Hematopoietic multipotent progenitor cell treated with erythropoietin and hydrocortisone succinate and interleukin-3 and kit ligand, for 17 days (in vitro differentiated cells): ENCODE results near the gene NENF.
A peak's percentile ranks its signal among the peaks of the same experiment; 100 is the strongest.
"Not testable (repeated sequence)": the region's sequence is repeated elsewhere in the genome, so short reads cannot be mapped to it uniquely, and the experiment has no call there.

Experiments
- DNase-seq: peaks from one replicate; pipeline ENCODE4 v3.0.0-alpha.2; 2015; ENCODE audit warnings: low spot score

NENF gene

DNA sequence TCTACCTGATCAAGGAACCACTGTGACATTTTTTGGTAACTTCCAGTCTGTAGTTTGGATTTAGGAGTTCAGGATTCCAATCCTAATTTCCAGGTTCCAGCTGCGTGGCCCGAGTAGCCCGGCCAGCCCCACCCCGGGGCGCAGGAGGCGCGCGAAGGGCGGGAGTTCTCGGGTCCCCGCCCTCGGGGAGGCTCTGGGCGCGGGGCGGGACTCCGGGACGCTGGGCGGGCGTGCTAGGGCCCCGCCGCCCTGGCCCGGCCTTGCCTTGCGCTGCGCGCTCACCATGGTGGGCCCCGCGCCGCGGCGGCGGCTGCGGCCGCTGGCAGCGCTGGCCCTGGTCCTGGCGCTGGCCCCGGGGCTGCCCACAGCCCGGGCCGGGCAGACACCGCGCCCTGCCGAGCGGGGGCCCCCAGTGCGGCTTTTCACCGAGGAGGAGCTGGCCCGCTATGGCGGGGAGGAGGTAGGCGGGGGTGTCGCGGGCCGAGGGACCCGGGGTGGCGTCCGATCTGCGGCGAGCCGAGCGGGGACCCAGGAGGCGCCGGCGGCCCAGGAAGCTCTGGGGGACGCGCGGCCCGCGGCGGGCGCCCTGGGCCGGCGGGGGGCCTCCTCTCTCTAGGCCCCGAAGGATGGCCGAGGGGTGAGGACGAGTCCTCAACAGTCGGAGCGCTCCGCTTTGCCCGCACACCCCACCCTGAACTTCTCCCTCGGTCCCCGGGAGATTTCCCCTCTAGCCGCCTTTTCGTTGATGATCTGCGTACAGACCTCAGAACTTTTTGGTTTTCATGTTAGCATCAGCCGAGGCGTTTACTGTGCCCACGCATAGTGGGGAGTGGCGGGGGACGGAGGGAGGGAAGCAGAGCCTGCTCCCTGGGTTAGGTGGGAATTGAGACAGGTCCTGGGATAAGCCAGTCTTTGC lies at the start of gene NENF:
TSS of gene NENF (plus strand) at position 260 of the 916 bp plus-strand sequence. CDS start at position 284, 24 bp downstream.
- peak; percentile 60 for DNase-seq

DNA sequence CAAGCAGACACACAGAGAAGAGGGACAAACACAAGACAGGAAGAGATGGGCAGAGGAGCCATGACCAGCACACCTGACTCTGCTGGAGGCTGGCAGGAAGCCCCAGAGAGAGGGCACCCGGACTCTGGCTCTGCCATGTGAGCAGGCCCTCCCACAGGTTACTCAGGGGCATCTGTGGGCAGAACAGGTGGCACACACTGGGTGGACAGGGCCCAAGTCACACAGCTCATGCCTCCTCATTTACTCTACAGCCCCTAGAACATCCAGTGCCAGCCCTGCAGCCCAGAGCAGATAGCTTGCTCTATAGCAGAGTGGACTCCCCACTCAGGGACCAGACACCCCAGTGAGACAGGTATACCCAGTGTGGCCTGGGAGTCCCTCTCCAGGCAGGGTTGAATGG lies 46.7 kb upstream of the NENF start:
- DNase-seq: no peak

DNA sequence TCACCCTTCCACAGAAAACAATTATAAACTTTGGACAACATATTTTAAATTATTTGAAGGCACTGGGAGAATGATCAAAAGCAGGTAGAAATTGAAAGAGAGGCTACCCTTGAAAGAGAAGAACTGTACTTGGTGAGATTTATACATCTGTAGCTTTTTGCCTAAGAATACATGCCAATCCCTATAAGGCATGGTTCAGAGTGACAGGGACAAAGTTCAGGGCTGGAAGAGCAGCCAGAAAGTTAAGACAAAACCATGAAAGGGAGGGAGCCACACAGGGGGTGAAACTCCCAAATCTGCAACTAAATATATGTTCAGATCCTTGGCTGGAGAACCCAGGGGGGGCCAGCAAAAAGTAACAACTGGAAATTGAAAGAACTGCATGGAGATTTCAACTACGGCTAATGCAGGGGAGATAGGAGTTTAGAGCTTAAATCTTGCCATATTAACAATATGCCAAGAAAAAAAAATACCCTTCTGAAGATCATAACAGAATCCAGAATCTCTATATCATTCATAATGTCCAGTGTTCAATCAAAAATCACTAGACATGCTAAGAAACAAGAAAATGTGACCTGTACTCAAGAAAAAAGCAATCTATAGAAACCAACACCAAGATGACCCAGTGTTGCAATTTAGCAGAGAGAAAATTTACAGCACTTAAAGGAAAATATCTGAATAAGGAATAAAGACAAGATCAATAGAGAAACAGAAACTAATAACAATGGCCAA lies 43.6 kb upstream of the NENF start:
- DNase-seq: no peak

DNA sequence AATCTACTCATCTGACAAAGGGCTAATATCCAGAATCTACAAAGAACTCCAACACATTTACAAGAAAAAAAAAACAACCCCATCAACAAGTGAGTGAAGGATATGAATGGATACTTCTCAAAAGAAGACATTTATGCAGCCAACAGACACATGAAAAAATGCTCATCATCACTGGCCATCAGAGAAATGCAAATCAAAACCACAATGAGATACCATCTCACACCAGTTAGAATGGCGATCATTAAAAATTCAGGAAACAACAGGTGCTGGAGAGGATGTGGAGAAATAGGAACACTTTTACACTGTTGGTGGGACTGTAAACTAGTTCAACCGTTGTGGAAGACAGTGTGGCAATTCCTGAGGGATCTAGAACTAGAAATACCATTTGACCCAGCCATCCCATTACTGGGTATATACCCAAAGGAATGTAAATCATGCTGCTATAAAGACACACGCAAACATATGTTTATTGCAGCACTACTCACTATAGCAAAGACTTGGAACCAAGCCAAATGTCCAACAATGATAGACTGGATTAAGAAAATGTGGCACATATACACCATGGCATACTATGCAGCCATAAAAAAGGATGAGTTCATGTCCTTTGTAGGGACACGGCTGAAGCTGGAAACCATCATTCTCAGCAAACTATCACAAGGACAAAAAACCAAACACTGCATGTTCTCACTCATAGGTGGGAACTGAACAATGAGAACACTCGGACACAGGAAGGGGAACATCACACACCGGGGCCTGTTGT lies 36.9 kb upstream of the NENF start:
- DNase-seq: not testable (repeated sequence)

DNA sequence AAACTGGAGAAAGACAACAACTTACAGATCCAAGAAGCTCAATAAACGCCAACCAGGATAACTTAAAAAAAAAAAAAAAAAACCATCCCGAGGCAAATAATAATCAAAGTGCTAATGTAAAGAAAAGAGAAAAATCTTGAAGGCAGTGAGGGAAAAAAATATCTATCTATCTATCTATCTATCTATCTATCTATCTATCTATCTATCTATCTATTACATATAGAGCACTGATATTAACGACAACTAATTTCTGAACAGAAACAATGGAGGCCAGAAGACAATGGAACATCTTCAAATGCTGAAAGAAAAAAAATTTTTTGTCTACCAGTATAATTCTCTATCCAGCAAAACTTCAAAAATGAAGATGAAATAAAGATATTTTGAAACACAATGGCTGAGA lies 36.1 kb upstream of the NENF start:
- DNase-seq: no peak

DNA sequence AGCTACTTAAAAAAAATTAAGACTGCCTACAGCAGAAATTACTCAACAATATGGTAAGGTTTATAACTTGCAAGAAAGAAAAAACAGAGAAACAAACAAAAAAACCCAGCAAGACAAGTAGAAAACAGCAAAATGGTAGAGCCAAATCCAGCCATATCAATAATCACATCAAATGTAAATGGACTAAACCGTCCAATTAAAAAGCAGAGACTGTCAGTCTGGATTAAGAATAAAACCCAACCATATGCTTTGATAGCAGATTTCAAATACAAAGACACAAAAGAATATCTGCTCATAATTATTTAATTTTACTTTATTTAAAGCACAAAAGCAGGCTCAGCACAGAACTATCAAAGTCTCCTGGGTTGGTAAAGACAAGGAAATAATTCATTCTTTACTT lies 35.5 kb upstream of the NENF start:
- no peak for DNase-seq

DNA sequence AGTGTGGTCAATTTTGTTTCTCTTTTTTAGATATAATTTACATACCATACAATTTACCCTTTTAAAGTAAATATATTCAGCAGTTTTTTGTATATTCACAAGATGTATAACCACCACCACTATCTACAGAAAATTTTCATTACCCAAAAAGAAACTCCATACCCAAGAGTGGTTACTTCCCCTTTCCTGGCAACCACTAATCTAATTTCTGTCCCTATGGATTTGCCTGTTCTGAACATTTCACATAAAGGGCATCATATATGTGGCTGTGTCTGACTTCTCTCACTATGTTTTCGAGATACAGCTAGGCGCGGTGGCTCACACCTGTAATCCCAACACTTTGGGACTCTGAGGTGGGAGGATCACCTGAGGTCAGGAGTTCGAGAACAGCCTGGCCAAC lies 31.7 kb upstream of the NENF start:
- no peak for DNase-seq

DNA sequence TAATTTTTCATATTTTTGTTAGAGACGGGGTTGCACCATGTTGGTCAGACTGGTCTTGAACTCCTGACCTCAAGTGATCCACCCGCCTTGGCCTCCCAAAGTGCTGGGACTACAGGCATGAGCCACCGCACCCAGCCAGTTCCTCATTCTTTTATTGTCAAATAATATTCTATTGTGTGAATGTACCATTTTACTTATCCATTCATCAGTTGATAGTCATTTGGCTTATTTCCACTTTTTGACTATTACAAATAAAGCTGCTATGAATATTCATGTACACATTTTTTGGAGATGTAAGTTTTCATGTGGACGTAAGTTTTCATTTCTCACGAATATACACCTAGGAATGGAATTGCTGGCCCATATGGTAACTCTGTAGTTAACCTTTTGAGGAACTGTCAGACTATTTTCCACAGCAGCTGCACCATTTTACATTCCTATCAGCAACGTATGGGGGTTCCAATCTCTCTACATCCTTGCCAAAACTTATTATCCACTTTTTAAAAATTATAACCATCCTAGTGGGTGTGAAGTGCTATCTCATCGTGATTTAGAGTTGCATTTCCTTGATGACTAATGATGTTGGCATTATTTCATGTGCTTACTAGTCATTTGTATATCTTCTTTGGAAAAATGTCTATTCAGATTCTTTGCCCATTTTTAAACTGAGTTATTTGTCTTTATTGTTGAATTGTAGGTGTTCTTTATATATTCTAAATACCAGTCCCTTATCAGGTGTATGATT lies 30.7 kb upstream of the NENF start:
- DNase-seq: no peak

DNA sequence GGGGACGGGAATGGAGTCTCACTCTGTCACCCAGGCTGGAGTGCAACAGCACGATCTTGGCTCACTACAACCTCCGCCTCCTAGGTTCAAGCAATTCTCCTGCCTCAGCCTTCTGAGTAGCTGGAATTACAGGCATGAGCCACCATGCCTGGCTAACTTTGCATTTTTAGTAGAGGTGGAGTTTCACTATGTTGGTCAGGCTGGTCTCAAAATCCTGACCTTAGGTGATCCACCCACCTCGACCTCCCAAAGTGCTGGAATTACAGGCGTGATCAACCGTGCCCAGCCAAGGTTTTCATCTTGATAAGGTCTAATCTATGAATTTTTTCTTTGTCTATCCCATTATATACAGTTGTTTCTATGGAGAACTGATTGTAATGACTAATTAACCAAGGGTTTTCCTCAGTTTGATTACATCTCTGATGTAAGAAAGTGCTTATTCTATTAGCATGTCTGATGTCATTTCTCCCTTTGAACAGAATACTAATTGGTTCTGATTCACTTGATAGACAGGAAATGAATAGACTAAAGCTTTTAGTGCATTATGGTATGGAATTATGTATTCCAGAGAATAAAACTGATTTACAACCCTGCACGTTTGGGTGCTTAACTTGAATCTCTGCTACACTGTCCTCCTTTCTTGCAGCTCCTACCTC lies 29.9 kb upstream of the NENF start:
- no peak for DNase-seq

DNA sequence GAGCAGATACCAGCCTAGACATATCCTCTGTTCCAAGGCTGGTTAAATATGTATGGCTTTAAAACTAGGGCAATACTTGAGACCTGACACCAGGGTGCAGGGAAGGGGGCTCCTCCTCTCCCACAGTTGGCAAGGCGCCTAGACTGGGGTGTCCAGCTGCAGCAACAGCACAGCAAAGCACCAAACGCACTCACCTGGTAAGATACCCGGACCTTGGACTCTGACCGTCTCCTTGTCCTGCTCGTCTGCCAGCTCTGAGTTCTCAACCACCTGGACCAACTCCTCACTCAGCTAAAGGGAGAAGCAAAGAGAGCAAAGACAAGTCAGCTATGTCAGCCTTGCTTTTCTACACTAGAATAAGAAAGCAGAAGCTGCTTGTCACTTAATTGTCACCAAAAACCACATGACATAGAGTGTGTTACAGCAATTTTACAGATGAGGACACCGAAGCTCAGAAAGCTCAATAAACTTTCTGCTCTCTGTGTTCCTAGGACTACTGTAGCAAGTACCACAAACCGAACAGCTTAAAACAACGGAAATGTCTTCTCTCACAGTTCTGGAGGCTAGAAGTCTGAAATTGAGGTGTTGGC lies 22.4 kb upstream of the NENF start:
- DNase-seq: no peak

DNA sequence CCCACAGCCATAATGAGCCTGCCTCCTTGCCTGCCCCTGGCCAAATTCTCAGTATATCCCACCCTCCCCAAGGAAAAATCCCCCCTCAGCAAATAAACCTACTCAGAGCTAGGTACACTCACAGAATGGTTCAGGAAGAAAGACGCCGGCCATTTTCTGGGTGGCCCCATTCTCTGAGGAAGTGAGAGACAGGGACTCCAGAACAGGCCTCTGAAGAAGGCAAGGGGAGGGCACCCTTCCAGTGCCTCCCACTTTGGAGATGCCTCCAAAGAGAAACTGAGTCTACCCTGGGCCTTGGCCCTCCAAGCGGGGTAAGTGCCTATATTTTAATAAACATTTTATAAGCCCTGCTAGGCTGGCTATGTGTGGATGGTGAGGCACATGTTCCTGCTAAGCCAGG lies 20.3 kb upstream of the NENF start:
- DNase-seq: no peak

DNA sequence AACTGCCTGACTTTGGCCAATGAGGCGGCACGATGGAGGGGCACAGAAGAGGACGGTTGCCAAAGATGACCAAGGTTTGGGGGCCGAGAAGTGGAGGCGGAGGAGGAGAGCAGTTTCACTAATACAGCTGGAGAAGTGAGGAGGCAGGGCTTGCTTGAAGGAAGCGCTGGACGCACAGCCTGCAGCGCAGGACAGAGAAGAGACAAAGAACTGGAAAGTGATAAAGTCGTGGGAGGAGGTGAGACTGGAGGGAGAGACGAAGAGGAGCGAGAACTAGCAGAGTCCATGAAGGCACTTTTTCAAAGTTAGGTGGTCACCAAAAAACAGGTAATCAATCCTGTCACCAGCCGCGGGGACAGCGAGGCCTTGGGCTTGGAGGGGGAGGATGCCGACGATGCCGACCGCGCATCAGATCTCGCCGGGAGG lies 18.8 kb upstream of the NENF start:
- DNase-seq: no peak

DNA sequence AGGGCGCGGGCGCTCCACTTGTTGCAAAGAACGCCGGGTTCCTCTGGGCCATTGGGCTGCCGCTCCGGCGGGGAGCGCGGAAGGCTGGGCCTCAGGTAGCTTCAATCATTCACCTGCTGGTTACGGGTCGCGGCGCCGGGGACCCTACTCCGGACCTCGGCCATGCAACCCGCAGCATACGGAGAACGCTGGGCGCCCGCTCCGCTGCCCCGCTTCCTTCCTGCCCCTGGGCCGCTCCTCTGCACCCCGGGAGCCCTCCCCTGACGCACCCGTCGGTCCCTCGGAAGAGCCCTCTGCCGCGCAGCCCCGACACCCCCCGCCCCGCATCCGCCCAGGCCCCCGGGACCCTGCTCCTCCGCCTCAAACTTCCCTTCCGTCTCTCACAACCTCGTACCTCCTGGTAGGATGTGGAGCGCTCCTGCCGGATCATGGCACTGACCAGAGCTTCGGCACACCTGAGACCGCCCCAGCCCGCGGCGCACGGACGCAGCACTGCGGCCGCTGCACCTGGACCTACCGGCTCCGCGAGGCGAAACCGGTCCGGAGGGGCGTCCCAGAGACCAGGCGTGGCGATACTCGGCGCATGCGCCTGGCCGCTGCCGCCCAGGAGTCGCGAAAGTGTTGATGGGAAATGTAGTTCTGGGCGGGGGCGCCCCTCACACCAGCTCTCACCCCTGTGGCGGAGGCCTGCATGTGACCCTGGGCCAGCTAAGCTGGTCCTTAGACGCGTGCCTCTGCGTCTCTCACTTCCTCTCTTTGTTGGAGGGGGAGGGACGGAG lies 18.2 kb upstream of the NENF start, which contains the start of gene PACC1:
TSS of gene PACC1 (minus strand) at position 559 of the 779 bp plus-strand sequence. CDS start at position 430, 129 bp downstream.
- peak; percentile 83 for DNase-seq

DNA sequence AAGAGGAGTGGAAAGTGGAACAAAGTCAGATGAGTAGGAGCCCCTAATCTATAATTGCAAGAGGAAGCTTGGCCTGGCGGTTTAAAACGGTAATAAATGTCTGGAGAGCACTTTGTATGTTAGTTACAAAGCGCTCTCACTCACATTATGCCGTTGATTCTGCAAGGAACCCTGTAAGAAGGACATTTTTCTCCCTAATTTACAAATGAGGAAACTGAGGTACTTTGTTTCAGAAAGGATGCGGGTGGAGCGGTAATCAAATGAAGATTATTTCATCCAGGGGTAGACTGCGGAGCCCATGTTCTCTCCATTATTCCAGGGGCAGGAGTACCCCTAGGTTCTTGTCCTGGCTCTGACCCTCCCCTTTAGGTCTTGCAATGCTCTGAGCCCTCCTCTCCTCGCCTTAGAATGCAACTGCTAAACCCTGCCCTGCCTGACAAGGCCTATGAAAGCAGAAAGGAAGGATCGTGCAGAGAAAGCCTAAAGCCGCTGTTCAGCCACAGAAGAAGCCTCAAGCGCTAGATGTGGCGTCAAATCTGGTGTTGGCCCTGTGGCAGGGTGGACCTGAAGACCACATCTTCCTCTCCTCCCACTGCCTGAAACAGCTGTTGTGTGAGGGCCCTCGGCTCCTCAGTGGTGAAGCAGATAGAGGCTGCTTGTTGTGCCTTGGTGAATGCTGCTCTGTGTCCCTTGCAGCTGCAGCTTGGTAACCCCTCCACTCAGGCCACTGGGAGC lies 17.4 kb upstream of the NENF start:
- DNase-seq: no peak

DNA sequence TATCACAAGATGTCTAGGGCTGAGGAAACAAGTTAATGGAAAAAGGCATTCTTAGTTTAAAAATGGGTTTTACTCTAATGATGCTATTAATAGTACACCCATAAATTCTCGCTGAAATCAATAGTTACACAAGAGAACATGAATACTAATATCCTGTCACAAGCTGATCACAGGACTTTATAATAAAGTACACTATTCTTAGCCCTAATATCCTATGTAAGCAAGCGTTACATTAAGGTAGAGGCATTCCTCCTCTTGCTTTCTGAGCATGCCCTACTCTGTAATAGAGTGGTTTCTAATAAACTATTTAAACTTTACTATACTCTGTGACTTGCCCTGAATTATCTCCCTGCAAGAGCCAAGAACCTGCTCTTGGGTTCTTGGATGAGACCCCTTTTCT lies 11.6 kb upstream of the NENF start:
- DNase-seq: no peak

DNA sequence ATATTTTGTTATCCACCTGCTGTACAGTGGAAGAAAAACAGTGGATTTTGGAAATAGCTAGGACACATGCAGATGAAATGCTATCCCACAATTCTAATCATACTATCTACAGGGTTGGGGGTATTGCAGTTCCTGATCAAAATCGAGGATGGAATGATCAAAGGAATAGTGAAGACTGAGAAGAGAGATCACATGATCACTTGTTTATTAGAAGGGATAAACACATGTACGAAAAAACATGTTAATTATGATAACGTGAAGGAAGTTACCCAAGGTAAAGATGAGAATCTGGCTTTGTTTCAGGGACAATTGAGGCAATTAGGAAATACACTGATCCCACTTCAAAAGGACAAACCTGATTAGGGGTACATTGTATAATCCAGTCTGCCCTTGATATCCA lies 8.8 kb upstream of the NENF start:
- DNase-seq: no peak

DNA sequence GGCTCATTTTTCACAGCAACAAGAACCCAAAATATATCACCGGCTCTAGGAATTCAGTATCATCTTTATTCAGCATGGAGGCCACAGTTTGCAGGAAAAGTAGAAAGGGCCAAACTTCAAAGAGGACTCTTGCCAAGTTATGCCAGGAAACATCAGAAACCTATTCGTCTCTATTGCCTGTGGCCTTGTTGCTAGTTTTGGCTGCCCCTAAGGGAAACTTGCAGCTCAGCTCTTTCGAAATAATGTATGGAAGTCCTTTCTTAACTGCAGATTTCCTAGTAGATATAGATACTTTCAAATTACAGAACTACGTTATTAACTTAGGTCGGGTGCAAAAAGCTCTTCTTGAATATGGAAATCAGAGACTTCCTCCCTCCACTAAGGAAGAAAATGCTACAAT lies 4.2 kb upstream of the NENF start:
- DNase-seq: no peak

DNA sequence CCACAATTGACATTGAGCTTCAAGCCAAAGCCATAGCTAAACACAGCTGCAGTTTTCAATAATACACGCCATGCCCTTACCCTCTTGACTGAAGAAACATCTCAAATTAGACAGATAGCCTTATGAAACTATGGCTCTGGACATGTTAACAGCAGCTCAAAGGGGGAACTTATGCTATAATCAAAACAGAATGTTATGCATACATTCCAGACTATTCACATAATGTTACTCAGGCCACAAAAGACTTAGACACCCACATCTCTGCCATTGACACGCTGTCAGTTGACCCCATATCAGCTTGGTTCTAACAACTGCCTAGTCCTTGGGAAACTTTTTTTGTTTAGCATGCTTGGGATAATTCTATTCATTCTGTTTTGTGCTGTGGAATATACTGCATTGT lies 2.3 kb upstream of the NENF start:
- no peak for DNase-seq

DNA sequence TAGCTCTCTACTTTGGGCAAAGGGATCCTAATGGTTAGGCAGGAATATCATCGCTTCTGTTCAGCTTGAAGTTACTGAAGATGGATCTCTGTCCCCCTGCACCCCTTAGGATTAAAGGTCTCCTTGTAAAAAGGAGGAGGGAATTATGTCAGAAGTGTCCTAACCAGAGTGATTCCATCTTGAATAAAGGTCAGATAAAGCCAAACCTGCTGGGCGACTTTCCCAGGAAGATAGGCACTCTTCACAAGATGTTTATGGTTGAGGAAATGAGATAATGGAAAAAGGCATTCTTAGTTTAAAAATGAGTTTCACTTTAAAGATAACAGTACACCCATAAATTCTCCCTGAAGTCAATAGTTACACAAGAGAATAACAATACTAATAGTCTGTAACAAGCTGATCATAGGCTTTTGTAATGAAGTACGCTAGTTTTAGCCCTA lies 1.7 kb upstream of the NENF start:
- no peak for DNase-seq
